Erythroblast (primary cell): ENCODE measurements around the gene SCN10A.

Experiments used
- GATA1 ChIP-seq: IDR thresholded peaks from 2 replicates; pipeline ENCODE4 v1.6.1; 2011; ENCODE audit warnings: low read depth, mild to moderate bottlenecking, control low read depth, low read length, moderate library complexity
- POLR2A ChIP-seq: IDR thresholded peaks from 2 replicates; pipeline ENCODE4 v1.6.1; 2011; ENCODE audit warnings: mild to moderate bottlenecking, low read length

DNA sequence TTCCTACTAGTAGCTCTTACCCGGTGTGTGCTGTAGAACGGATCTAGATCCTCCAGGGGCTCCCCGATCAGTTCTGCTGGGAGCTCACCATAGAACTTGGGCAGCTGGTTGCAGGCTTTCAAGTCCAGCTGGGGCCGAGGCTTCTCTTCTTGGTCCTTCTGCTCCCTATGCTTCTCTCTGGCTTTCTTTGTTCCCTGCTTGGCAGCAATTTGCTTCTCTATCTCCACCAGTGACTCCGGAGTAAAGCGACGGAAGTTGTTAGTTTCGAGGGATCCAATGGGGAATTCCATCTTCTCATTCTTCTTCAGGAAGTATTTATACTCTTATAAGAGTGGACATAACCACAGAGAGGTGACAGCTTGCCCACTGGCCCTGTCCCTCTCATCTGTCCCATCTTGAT lies 22.3 kb downstream of the SCN10A start:
- TF ChIP-seq POLR2A (no peak), GATA1 (no peak)
